NCI-H1930 (cell line): ENCODE measurements around the gene DDX28.
"Not testable (repeated sequence)": the region's sequence is repeated elsewhere in the genome, so short reads cannot be mapped to it uniquely, and the experiment has no call there.

Experiments
- DNase-seq, 2 experiments: peaks; one replicate each; lab custom pipeline; 2025; lab: John Stamatoyannopoulos, UW

The DDX28 gene

GRCh38 chr16:67994040-67994408, 29.0 kb downstream of the DDX28 start:
- DNase-seq = not testable (repeated sequence)

- peak; percentile 38 to 46 for DNase-seq
Observed at GRCh38 chr16:67993207-67994039, 29.6 kb downstream of the DDX28 start.

- DNase-seq = no peak
Observed at GRCh38 chr16:67992661-67993206, 30.3 kb downstream of the DDX28 start.

- DNase-seq = no peak
Observed at GRCh38 chr16:67990018-67990386, 33.0 kb downstream of the DDX28 start.

GRCh38 chr16:67989322-67990017, 33.6 kb downstream of the DDX28 start:
- no peak for DNase-seq

- DNase-seq = no peak
Observed at GRCh38 chr16:67988675-67989074, 34.4 kb downstream of the DDX28 start.

GRCh38 chr16:67987460-67988160, 35.4 kb downstream of the DDX28 start:
- no peak for DNase-seq

- no peak for DNase-seq
Observed at GRCh38 chr16:67986949-67987348, 36.1 kb downstream of the DDX28 start.

GRCh38 chr16:67982011-67982696, 40.9 kb downstream of the DDX28 start:
- no peak for DNase-seq

GRCh38 chr16:67979955-67980678, 42.9 kb downstream of the DDX28 start, which contains the start of gene DPEP3:
Gene DPEP3, minus strand, starts transcription at chr16:67980499. Its CDS starts 119 bp downstream, at chr16:67980380.
- DNase-seq = no peak

GRCh38 chr16:67977469-67978227, 45.4 kb downstream of the DDX28 start:
- DNase-seq = no peak

GRCh38 chr16:67977005-67977404, 46.0 kb downstream of the DDX28 start:
- no peak for DNase-seq

- no peak for DNase-seq
Observed at GRCh38 chr16:67976205-67976604, 46.8 kb downstream of the DDX28 start.

GRCh38 chr16:67975321-67976105, 47.5 kb downstream of the DDX28 start:
- no peak for DNase-seq

GRCh38 chr16:67972285-67972684, 50.7 kb downstream of the DDX28 start:
- not testable (repeated sequence) for DNase-seq

- DNase-seq = no peak
Observed at GRCh38 chr16:67971111-67971510, 51.9 kb downstream of the DDX28 start.
